ENCODE results near the gene C14orf119.

GRCh38 chr14:23114120-23114458 lies 18.8 kb downstream of the C14orf119 start:
- no peak for TF ChIP-seq EZH2phosphoT487 (IDR thresholded peaks at IDR 0.05; ENCODE audit: borderline replicate concordance, low read length)
- TF ChIP-seq, protein P1, sequence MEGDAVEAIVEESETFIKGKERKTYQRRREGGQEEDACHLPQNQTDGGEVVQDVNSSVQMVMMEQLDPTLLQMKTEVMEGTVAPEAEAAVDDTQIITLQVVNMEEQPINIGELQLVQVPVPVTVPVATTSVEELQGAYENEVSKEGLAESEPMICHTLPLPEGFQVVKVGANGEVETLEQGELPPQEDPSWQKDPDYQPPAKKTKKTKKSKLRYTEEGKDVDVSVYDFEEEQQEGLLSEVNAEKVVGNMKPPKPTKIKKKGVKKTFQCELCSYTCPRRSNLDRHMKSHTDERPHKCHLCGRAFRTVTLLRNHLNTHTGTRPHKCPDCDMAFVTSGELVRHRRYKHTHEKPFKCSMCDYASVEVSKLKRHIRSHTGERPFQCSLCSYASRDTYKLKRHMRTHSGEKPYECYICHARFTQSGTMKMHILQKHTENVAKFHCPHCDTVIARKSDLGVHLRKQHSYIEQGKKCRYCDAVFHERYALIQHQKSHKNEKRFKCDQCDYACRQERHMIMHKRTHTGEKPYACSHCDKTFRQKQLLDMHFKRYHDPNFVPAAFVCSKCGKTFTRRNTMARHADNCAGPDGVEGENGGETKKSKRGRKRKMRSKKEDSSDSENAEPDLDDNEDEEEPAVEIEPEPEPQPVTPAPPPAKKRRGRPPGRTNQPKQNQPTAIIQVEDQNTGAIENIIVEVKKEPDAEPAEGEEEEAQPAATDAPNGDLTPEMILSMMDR (IDR thresholded peaks at IDR 0.05; ENCODE audit: low read depth, low read length, poor library complexity, severe bottlenecking), result no peak
